ENCODE results near the gene DOK4. TPM values are rescaled to one million over a fixed set of nuclear protein-coding genes. Genes with fewer than 3 reads are reported as not detected.

The DOK4 gene
- total RNA-seq, 2 experiments from 2014 or later: 2.4 to 2.9 TPM

- Histone ChIP-seq H3K27ac (ENCODE audit: low read depth in 1 of 2, low read length in 2 of 2) (no peak overlapping the region), H3K36me3 (ENCODE audit: insufficient read depth, low read length) (peaks cover 9% of the 10 kb centered on the region), H3K4me1 (ENCODE audit: insufficient read depth, low read length) (peaks cover 12% of the 10 kb centered on the region), H3K27me3 (ENCODE audit: control insufficient read depth in 1 of 2, insufficient read depth in 2 of 2, low read length in 2 of 2) (no peaks in the 10 kb centered on the region), H3K4me3 (ENCODE audit: low read length) (no peak overlapping the region), H3K9me3 (ENCODE audit: control insufficient read depth in 1 of 2, insufficient read depth in 1 of 2, low read length in 2 of 2) (no peaks in the 10 kb centered on the region)
- peaks cover 14% of the 10 kb centered on the region for H3K4me1 Mint-ChIP-seq (ENCODE audit: low read depth)
- POLR2A ChIA-PET: interaction anchor here (0.7 kb wide), 1 partner anchor 27 kb away, joined by 3 read pairs; no protein-coding TSS in a partner anchor
- H3K36me3 Mint-ChIP-seq (ENCODE audit: low read depth): peaks cover 12% of the 10 kb centered on the region
- no peak for DNase-seq
- ATAC-seq (ENCODE audit: poor library complexity): no peak
- no peaks in the 10 kb centered on the region for H3K9me3 Mint-ChIP-seq
- CTCF ChIA-PET: no interaction called here
- TF ChIP-seq CTCF (IDR thresholded peaks at IDR 0.05): no peak
- H3K4me3 Mint-ChIP-seq: no peak overlapping the region
- H3K27me3 Mint-ChIP-seq: no peaks in the 10 kb centered on the region
- intact Hi-C loops (cut with DNase I, micrococcal nuclease): no loop called here
- no peak overlapping the region for H3K27ac Mint-ChIP-seq
Observed at GRCh38 chr16:57423152-57423551, 63.1 kb downstream of the DOK4 start.

GRCh38 chr16:57422026-57422944 is 64.0 kb downstream of the DOK4 start:
- CTCF ChIA-PET: no interaction called here
- H3K9me3 Mint-ChIP-seq: no peaks in the 10 kb centered on the region
- ATAC-seq (ENCODE audit: poor library complexity): no peak
- intact Hi-C loops (cut with DNase I, micrococcal nuclease): no loop called here
- TF ChIP-seq CTCF (IDR thresholded peaks at IDR 0.05): no peak
- Histone ChIP-seq H3K9me3 (ENCODE audit: control insufficient read depth in 1 of 2, insufficient read depth in 1 of 2, low read length in 2 of 2) (no peaks in the 10 kb centered on the region), H3K27me3 (ENCODE audit: control insufficient read depth in 1 of 2, insufficient read depth in 2 of 2, low read length in 2 of 2) (no peaks in the 10 kb centered on the region), H3K4me1 (ENCODE audit: insufficient read depth, low read length) (peaks cover 16% of the 10 kb centered on the region), H3K27ac (ENCODE audit: low read depth in 1 of 2, low read length in 2 of 2) (no peak overlapping the region), H3K4me3 (ENCODE audit: low read length) (no peak overlapping the region), H3K36me3 (ENCODE audit: insufficient read depth, low read length) (no peaks in the 10 kb centered on the region)
- H3K36me3 Mint-ChIP-seq (ENCODE audit: low read depth): peaks cover 3% of the 10 kb centered on the region
- no peak for DNase-seq
- H3K27ac Mint-ChIP-seq: no peak overlapping the region
- H3K27me3 Mint-ChIP-seq: no peaks in the 10 kb centered on the region
- POLR2A ChIA-PET: interaction anchor here (0.8 to 2.5 kb wide), 2 partner anchors 12 to 25 kb away, joined by 3 to 8 read pairs; partner anchors contain the start of genes CIAPIN1 and COQ9
- H3K4me1 Mint-ChIP-seq (ENCODE audit: low read depth): peaks cover 14% of the 10 kb centered on the region
- H3K4me3 Mint-ChIP-seq: no peak overlapping the region

Other genes starting within 250 kb of the DOK4 start
- 10 to 100 TPM; 32.4 to 35.6 TPM for gene ARL2BP, start 241.2 kb downstream of the DOK4 start, total RNA-seq
- 1 to 10 TPM; 1.8 to 2.5 TPM for gene PLLP, start 201.8 kb downstream of the DOK4 start, total RNA-seq
- not detected for gene CCL22, start 127.7 kb downstream of the DOK4 start, total RNA-seq
- not detected for gene CX3CL1, start 114.0 kb downstream of the DOK4 start, total RNA-seq
- gene CCL17, start 81.7 kb downstream of the DOK4 start, total RNA-seq: not detected
- gene CIAPIN1, start 39.1 kb downstream of the DOK4 start, total RNA-seq: 10 to 100 TPM; 27.8 to 28.0 TPM
- gene COQ9, start 39.0 kb downstream of the DOK4 start, total RNA-seq: 1 to 10 TPM; 7.0 to 7.6 TPM
- gene POLR2C, start 23.8 kb downstream of the DOK4 start, total RNA-seq: 100 to 1,000 TPM; 124 to 125 TPM
- gene CCDC102A, start 50.1 kb upstream of the DOK4 start, total RNA-seq: 1 to 10 TPM; 2.0 TPM
- gene ADGRG5, start 56.1 kb upstream of the DOK4 start, total RNA-seq: under 1 TPM; 0.41 to 0.61 TPM
- 1 to 10 TPM; 1.8 to 2.3 TPM for gene ADGRG1, start 142.1 kb upstream of the DOK4 start, total RNA-seq
- under 1 TPM in 1 of 2 experiments, not detected in 1; 0.28 TPM for gene ADGRG3, start 181.8 kb upstream of the DOK4 start, total RNA-seq
- gene DRC7, start 208.3 kb upstream of the DOK4 start, total RNA-seq: not detected
- gene KATNB1, start 249.3 kb upstream of the DOK4 start, total RNA-seq: 10 to 100 TPM; 21.0 to 22.3 TPM

Measured in CD4-positive, alpha-beta T cell (primary cell).